T-helper 2 cell treated with Interferon-gamma antibody and Interleukin-4, amounts not matched to agents 5 μg/mL and 100 μg/mL, for 36 hours (primary cell): ENCODE results near the gene MTSS2.

ENCODE experiments used
- DNase-seq: peaks from one replicate; pipeline ENCODE4 v3.0.0; 2021; ENCODE audit warnings: low spot score
- H3K27ac Mint-ChIP-seq: one replicate; pipeline ENCODE4 v1.8.0; 2021; ENCODE audit warnings: mild to moderate bottlenecking, mixed read lengths
- H3K27me3 Mint-ChIP-seq: one replicate; pipeline ENCODE4 v1.8.0; 2021; ENCODE audit warnings: low read depth, mixed read lengths
- H3K36me3 Mint-ChIP-seq: one replicate; pipeline ENCODE4 v1.8.0; 2021; ENCODE audit warnings: low read depth, mixed read lengths
- H3K4me1 Mint-ChIP-seq: one replicate; pipeline ENCODE4 v1.8.0; 2021; ENCODE audit warnings: low read depth, mixed read lengths
- H3K4me3 Mint-ChIP-seq: one replicate; pipeline ENCODE4 v1.8.0; 2022; ENCODE audit warnings: mild to moderate bottlenecking, moderate library complexity, mixed read lengths
- H3K9me3 Mint-ChIP-seq: one replicate; pipeline ENCODE4 v1.8.0; 2021; ENCODE audit warnings: mixed read lengths

Gene MTSS2

DNA sequence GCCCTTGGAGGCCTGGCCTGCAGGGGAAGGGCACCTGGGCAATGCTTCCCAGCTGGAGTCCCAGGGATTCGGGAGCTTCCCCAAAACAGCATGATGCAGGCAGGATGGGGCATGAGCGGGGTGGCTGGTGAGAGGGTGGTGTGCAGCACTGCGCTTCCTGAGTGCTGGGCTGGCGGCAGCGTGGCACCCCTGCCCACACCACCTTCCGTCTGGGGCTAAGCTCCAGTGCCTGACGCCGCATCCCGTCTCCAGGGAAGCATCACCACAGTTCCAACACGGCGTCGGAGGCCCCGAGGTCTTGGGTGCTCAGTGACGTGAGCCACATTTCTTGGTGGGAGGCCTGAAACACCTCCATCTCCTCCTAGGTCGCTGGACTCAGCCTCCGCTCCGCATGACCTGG, 13.8 kb upstream of the MTSS2 start:
- H3K27ac Mint-ChIP-seq, result no peak overlapping the region

DNA sequence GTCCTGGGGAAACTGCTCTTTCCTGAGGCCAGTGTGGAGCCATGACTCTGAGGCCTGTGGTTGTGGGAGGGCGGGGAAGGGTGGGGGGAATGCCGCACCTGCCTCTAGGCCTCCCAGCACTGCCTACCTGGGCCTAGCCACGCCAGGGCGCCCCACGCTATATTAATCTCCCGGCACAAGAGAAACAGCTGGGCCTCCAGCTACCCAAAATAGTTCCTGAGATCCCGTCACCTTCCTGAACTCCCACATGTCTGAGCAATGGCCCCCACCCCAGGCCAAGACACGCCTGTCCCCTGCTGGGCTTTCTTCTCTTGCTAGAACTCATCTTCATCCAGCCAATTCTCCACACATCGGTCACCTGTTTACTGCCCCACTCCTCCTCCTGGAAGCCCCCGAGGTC, 13.0 kb upstream of the MTSS2 start:
- H3K27ac Mint-ChIP-seq, result no peak overlapping the region
- no peak for DNase-seq
- no peaks in the 10 kb centered on the region for H3K9me3 Mint-ChIP-seq
- H3K36me3 Mint-ChIP-seq, result peaks cover 4% of the 10 kb centered on the region
- no peaks in the 10 kb centered on the region for H3K27me3 Mint-ChIP-seq
- H3K4me3 Mint-ChIP-seq, result no peak overlapping the region
- H3K4me1 Mint-ChIP-seq, result peaks cover 15% of the 10 kb centered on the region

More for the DNA sequence above, 13.8 kb upstream of the MTSS2 start:
- H3K9me3 Mint-ChIP-seq, result no peaks in the 10 kb centered on the region
- no peak overlapping the region for H3K4me3 Mint-ChIP-seq
- H3K36me3 Mint-ChIP-seq, result peaks cover 4% of the 10 kb centered on the region
- peaks cover 15% of the 10 kb centered on the region for H3K4me1 Mint-ChIP-seq
- H3K27me3 Mint-ChIP-seq, result no peaks in the 10 kb centered on the region
- no peak for DNase-seq

GRCh38 chr16:70697594-70698170, 11.8 kb upstream of the MTSS2 start:
- H3K4me3 Mint-ChIP-seq, result no peak overlapping the region
- H3K4me1 Mint-ChIP-seq, result peaks cover 15% of the 10 kb centered on the region
- no peaks in the 10 kb centered on the region for H3K27me3 Mint-ChIP-seq
- H3K27ac Mint-ChIP-seq, result no peak overlapping the region
- DNase-seq, result no peak
- peaks cover 4% of the 10 kb centered on the region for H3K36me3 Mint-ChIP-seq
- no peaks in the 10 kb centered on the region for H3K9me3 Mint-ChIP-seq

DNA sequence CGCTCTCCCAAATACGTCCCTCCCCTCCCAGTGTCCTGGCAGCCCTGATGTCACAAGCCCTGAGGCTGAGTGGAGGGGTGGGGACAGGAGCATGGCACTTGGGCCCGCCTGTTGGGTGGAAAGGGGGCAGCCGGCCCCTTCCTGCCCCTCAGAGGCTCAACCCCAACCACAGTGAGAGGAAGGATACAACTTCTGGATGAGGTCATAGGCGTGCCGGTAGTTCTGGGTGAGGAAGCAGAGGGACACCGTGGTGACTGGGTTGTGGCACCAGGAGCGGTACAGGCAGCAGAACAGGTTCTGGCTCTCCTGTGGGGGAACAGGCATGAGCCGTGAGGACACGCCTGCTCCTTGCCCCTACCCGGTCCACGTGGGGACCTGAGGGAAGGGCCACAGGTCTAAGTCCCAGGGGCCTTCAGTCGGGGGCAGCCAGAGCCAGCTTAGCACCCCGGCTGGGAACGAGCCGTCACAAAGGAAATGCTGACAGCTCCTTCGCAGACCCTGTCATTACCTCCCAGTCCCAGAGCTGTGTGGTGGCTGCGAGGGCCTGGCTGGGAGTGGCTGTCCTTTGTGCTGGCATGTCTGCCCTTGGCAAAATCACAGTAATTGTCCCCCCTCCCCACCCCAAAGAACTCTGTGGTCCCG, 11.2 kb upstream of the MTSS2 start:
- DNase-seq, result no peak
- Mint-ChIP-seq H3K36me3 (peaks cover 4% of the 10 kb centered on the region), H3K27me3 (no peaks in the 10 kb centered on the region), H3K4me3 (no peak overlapping the region), H3K9me3 (no peaks in the 10 kb centered on the region), H3K4me1 (peaks cover 15% of the 10 kb centered on the region), H3K27ac (peak overlapping the region; percentile 26)

DNA sequence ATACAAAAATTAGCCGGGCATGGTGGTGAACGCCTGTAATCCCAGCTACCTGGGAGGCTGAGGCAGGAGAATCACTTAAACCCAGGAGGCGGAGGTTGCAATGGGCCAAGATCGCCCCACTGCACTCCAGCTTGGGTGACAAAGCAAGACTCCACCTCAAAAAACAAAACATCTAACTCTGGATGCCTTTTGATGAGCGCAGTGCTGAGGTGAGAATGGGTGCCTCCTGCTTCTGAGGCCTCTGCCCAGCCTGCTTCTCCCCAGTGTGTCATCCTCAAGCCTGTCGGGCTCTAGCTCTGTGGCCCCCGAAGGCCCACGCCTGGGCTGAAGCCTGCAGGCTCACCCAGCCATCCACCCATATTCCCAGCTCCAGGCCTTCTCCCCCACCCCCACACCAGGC, 10.5 kb upstream of the MTSS2 start:
- Mint-ChIP-seq H3K36me3 (peaks cover 4% of the 10 kb centered on the region), H3K4me3 (no peak overlapping the region), H3K4me1 (peaks cover 15% of the 10 kb centered on the region), H3K27me3 (no peaks in the 10 kb centered on the region), H3K9me3 (no peaks in the 10 kb centered on the region), H3K27ac (peak overlapping the region; percentile 36)
- DNase-seq, result no peak

- Mint-ChIP-seq H3K9me3 (no peaks in the 10 kb centered on the region), H3K36me3 (peaks cover 4% of the 10 kb centered on the region), H3K4me3 (peak overlapping the region; percentile 61), H3K27ac (peak overlapping the region; percentile 58), H3K27me3 (no peaks in the 10 kb centered on the region), H3K4me1 (peaks cover 15% of the 10 kb centered on the region)
- DNase-seq, result no peak
These were observed 9.6 kb upstream of the MTSS2 start for GRCh38 chr16:70695331-70696070.

DNA sequence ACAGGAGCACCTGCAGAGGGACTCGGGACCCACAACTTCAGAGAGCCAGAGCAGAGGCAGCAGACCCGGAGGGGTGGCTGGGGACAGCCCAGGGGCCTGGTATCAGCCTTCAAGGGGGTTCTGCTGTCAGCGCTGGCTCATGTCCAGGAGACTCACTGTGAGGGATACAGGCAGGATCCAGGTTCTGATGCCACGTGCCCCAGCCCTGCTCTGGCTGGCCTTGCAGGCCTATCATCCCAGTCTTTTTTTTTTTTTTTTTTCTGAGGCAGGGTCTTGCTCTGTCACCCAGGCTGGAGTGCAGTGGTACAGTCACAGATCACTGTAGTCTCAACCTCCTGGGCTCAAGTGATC, 9.0 kb upstream of the MTSS2 start:
- no peak overlapping the region for H3K4me3 Mint-ChIP-seq
- no peaks in the 10 kb centered on the region for H3K9me3 Mint-ChIP-seq
- peaks cover 15% of the 10 kb centered on the region for H3K4me1 Mint-ChIP-seq
- peaks cover 4% of the 10 kb centered on the region for H3K36me3 Mint-ChIP-seq
- no peaks in the 10 kb centered on the region for H3K27me3 Mint-ChIP-seq
- H3K27ac Mint-ChIP-seq, result no peak overlapping the region
- no peak for DNase-seq

DNA sequence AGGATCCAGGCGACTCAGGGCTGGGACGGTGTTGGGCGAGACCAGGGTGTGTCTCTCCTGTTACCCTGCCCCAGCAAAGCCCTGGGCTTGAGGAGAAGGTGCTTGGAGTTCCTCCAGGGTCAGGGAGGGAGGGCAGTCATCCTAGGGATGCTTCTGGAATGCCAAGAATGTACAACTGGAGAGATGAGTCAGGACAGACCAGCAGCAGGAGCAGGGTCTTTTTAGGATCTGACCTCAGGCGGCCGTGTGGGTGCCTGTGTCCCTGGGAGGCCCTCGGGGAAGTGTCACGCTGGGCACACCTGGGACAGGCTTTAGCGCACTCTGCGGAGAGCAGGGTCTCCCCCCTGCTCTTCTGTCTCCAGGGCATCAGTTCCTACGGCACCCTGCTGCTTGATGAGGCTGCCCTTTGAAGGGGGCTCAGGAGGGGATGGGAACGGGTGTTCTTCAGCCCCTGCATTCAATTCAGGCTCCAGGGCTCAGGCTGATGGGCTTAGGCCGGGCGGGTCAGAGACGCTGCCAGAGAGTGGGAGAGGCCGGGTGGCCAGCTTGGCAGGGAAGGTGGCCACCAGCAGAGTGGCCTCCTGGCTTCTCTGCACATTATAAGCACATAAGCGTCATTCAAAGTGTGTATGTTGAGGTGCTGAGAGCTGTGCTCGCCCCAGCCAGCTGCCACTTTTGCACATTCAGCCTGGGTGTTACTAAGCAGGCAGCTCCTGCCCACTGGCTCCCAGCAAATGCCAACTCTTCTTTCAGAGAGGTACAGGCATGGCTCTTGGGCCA, 8.4 kb upstream of the MTSS2 start:
- Mint-ChIP-seq H3K27ac (no peak overlapping the region), H3K4me3 (no peak overlapping the region), H3K4me1 (peaks cover 15% of the 10 kb centered on the region), H3K36me3 (peaks cover 4% of the 10 kb centered on the region), H3K9me3 (no peaks in the 10 kb centered on the region), H3K27me3 (no peaks in the 10 kb centered on the region)
- no peak for DNase-seq

DNA sequence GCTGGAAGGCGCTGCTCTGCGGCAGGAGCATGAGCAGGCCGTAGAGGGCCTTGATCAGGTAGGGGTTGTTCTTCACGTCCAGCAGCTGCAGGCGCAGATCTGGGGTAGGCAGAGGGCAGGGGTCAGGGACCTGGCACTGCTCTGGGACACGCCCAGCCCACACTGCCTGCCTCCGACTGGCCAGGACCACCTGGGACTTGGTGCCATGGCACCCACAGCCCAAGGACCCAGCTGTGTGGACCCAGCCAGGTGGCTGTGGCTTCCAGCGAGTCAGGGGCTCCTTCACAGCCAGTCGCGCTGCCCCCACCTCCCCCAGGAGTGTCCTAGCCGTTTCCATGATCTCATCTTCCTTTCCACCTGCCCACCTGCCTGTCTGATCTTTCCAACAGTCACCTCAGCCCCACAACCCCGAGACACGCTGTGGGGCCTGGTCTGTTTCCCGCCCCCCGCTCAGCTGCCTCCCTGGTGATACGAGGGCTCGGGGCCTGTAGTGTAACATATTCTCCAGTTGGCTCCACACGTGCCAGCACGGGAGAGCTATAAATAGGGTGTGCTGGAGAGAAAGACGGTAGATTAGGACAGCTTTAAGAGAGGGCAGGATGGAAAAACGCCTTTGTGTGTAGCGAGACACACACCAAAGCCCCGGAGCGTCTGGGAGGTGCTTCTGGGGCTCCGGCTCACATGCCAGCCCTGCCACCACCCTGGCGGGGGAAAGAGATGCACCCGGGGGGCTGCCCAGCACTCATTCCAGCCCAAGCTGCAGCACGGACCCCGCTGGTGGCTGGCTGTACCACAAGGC, 7.2 kb upstream of the MTSS2 start:
- no peaks in the 10 kb centered on the region for H3K27me3 Mint-ChIP-seq
- no peak overlapping the region for H3K4me3 Mint-ChIP-seq
- H3K9me3 Mint-ChIP-seq, result no peaks in the 10 kb centered on the region
- peaks cover 4% of the 10 kb centered on the region for H3K36me3 Mint-ChIP-seq
- no peak overlapping the region for H3K27ac Mint-ChIP-seq
- H3K4me1 Mint-ChIP-seq, result peaks cover 15% of the 10 kb centered on the region
- no peak for DNase-seq

- H3K27ac Mint-ChIP-seq, result no peak overlapping the region
- peaks cover 15% of the 10 kb centered on the region for H3K4me1 Mint-ChIP-seq
- DNase-seq, result no peak
- H3K4me3 Mint-ChIP-seq, result no peak overlapping the region
- H3K27me3 Mint-ChIP-seq, result peaks cover 2% of the 10 kb centered on the region
- no peaks in the 10 kb centered on the region for H3K9me3 Mint-ChIP-seq
- H3K36me3 Mint-ChIP-seq, result peaks cover 4% of the 10 kb centered on the region
These were observed 6.4 kb upstream of the MTSS2 start for GRCh38 chr16:70692130-70692872.

GRCh38 chr16:70691223-70692129, 5.6 kb upstream of the MTSS2 start:
- no peak for DNase-seq
- Mint-ChIP-seq H3K27ac (no peak overlapping the region), H3K9me3 (no peaks in the 10 kb centered on the region), H3K27me3 (peaks cover 9% of the 10 kb centered on the region), H3K36me3 (peaks cover 4% of the 10 kb centered on the region), H3K4me1 (peaks cover 8% of the 10 kb centered on the region), H3K4me3 (no peak overlapping the region)
